Measurements from ENCODE around the gene LYZL6.

Gene LYZL6, protein sequence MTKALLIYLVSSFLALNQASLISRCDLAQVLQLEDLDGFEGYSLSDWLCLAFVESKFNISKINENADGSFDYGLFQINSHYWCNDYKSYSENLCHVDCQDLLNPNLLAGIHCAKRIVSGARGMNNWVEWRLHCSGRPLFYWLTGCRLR

GRCh38 chr17:35943537-35943936 lies at the start of gene LYZL6:
Gene LYZL6 (minus strand): TSS chr17:35943713. CDS start chr17:35939356, 4,357 bp downstream.
- DNase-seq: no peak

DNA sequence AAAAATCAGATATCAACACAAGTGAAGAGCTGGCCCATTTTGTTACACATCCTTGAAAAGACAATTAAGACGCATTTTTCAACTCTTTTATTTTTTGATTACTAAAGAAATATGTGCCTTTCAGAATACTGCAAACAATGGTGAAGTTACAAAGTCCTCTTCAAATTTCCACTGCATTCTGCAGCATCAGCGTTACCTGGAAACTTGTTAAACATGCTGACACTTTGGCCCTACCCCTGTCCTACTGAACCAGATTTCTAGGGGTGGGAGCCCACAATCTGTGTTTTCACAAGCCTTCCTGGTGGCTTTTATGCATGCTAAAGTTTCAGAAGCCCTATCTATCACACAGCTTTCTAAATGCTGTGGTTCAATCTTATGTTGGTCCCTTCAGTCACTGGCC lies 47.6 kb upstream of the LYZL6 start:
- no peak for DNase-seq

DNA sequence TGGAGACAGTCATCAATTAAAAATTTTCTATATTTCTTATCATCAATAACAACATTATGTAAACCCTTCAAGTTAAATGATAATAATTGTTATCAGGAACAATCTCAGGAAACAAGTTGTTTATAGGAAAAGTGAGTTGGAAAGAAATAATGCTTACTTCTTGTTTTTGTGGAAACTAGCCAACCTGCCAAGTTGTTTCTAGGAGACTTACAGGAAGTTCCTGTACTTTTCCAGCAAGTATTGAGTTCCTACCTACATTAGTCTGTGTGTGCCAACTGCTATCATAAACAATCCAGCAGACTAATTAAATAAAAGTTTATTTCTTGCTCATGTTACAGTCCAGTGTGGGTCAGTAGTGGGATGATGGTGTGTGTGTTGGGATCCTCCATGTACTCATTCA lies 44.7 kb upstream of the LYZL6 start:
- DNase-seq: no peak

GRCh38 chr17:35986643-35987042 lies 43.1 kb upstream of the LYZL6 start, which contains the start of gene CCL14:
Gene CCL14 (minus strand): TSS chr17:35986729. CDS start chr17:35986649, 80 bp downstream.
- DNase-seq: no peak

DNA sequence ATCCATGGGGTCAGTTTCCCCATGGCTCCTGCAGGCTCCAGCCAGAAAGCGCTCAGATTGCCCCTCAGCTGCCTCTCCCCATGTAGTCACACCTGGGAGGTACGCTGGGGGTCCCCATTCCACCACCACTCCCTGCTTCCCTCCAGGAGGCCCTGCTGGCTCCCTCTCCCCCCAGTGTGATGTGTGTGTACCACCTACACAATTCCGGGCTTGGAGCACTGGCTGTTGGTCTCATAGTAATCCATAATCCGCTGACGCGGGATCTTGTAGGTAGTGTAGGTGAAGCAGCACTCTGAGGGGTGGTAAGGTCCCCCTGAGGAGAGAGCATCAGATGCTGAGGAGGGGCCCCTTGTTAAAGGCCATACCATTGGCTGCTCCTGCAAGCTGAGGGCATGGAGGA lies 40.6 kb upstream of the LYZL6 start:
- no peak for DNase-seq

DNA sequence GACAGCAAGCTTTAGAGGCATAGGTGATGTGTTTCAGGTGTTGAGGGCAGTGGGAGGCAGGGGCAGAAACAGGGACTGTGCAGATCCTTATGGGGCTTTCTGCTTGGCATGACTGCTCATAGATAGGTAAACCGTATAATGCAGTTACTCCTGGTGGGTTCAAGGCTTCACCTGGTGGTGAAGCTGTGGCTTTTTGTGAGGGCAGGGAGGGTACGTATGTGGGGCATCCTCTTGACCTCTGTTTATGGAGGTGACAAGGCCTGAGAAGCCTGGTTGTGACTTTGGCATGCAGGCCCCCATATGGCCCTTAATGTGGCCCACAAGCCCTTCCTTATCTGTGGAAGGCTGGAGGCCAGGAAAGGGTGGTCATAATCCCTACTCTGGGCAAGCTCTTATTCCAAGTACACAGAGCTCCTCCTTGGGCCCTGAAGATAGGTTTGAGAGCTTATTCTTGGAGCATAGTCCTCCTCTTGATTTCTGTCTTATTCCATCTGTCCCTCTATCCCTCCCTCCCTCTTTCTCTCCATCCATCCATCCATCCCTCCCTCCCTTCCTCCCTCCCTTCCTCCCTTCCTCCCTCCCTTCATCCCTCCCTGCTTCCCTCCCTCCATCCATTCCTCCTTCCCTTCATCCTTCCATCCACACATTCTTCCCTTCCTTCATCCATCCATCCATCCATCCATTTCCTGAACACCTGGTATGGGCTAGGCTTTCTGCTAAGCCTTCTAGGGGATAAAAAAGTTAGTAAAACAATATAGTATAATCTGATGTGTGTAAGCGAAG lies 39.1 kb upstream of the LYZL6 start:
- no peak for DNase-seq

DNA sequence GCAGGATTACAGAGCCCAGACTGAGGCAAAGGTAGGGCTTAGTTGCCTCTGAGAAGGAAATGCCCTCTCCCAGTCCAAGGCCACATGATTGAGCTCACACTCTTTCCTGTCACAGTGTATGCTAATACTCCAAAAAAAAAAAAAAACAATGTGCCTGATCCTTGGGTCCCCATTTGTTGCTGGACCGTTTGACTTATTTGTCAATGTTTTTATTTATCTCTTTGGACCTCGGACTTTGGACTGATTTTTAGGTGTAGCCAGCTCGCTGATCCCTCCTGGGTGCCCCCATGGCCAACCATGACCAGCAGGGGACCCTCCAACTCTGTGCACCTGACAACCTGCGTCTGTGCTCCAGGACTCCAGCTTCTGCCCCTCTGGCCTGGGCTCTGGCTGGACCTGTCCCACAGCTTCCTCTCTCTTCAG lies 38.4 kb upstream of the LYZL6 start:
- DNase-seq: no peak

DNA sequence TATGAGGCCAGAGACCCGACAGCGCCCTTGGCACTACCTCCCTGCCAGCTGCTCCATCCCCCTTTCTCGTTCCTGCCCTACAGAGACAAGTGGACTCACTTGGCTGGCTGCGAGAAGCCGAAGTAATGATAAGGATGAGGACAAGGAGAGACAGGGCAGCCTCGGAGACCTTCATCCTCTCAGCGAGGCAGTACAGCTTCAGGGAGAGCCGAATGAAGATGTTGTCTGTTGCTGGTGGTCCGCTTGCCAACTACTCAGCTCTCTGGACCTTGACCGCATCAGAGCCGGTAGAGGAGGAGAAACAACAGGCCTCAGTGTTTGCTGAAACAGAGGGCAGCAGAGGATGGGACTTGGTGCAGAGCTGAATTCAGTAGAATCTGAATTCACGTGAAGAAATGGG lies 37.7 kb upstream of the LYZL6 start, which contains the start of gene CCL16:
CCL16 (minus strand) TSS at position 252 of the 400 bp plus-strand sequence; CDS start at position 175, 77 bp downstream.
- DNase-seq: no peak

GRCh38 chr17:35978346-35978745 lies 34.8 kb upstream of the LYZL6 start:
- DNase-seq: no peak

DNA sequence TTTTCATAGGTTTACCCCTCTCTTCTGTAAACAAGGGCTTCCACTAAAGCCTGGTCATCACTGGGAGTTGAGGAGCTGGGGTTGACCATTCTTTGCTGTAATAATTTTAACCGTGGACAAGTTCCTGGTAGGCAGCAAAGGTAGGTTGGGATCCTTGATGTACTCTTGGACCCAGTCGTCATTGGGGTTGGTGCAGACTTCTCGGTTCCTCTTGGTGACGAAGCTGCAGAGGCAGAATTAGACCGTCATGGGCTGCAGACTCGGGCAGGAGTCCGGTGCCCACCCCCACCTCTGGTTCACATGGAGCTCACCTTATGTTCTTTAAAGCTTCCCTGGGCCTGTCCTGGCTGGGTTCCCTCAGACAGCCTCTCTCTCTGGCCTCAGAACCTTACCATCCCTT lies 34.0 kb upstream of the LYZL6 start:
- no peak for DNase-seq

DNA sequence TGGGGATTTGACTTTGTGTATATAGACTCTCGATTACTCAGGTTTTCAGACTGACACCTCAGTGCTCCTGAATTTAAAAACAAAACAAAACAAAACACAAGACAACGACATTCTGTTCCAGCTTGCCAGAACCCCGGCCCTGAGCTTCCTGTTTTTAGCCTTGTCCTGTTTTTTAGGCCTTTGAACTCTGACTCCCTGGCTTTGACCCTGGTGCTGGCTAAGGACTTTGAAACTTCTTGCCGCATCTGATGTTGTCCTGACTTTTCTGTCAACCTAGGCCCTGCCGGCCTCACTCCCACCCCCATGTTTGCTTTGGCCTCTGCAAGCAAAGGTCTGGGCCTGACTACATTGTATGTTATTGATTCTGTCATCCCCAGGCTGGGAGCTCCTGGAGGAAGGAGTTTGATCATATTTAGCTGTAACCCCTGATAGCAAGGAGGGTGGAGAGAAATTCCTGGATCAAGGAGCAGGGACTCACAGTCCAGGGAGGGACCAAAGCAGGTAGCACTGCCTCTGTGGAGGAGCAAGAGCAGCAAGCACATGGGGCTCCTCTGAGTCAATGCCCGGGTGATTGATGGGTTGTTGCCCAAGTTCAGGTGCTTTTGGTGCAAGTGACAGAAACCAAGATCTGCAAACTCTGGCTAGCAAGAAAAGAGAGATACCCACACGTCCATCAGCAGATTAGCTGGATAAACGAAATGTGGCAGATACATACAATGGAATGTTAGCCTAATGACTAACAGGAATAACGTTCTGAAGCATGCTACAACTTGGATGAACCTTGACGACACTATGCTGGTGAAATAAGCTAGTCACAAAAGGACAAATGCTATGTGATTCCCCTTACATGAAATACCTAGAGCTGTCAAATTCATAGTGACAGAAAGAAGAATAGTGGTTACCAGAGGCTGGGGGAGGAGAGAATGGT lies 30.1 kb upstream of the LYZL6 start:
- DNase-seq: no peak

- no peak for DNase-seq
Observed at GRCh38 chr17:35972945-35973332, 29.4 kb upstream of the LYZL6 start.

DNA sequence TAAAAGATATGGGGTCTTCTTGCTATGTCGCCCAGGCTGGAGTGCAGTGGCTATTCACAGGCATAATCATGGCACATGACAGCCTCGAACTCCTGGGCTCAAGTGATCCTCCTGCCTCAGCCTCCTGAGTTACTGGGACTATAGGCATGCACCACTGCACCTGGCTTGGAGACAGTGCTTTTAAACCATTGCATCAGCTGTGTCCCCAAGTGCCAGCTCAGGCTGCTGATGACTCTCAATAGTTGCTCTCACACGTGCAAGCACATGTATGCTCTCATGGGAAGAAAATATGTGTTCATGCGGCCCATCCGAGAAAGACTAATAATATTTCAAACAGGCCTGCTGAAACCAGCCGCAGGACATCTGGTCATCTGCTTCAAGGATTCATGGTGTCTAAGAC lies 29.0 kb upstream of the LYZL6 start:
- no peak for DNase-seq

GRCh38 chr17:35972066-35972465 lies 28.6 kb upstream of the LYZL6 start:
- no peak for DNase-seq

- DNase-seq: peak; percentile 57
Observed at GRCh38 chr17:35969558-35970380, 26.3 kb upstream of the LYZL6 start.

DNA sequence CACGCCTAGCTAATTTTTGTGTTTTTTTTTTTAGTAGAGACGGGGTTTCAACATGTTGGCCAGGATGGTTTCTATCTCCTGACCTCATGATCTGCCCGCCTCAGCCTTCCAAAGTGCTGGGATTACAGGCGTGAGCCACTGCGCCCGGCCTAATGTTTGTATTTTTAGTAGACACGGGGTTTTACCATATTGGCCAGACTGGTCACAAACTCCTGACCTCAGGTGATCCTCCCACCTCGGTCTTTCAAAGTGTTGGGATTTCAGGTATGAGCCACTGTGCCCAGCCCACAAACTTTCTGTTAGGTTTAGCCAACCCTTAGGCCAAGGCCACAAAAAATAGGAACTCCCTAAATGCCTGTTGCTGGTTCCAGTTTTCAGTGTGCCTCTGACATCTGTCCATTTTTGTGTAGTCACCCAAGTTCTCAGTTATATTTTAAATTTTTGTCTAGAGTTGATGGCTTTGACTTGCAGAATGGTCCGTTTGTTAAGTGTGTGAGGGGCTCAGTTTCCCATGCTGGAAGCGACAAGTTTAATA lies 25.1 kb upstream of the LYZL6 start:
- DNase-seq: no peak

DNA sequence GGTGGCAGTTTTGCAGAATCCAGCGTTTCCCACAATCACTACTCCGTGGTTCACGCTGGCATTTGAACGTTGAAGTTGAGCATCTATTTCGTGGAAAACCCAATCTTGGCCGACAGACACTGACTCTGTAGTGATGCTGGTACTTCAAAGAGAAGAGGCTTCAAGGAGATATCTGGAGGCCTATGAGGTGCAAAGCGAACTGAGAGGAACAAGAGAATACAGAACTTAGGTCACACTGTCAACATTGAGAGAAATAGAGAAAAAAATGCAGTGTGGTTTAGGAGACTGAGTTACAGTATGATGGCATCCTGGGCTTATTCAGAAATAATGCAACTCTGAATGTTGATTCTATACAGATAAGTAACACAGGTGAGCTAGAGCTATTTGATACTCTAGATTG lies 21.8 kb upstream of the LYZL6 start:
- no peak for DNase-seq

DNA sequence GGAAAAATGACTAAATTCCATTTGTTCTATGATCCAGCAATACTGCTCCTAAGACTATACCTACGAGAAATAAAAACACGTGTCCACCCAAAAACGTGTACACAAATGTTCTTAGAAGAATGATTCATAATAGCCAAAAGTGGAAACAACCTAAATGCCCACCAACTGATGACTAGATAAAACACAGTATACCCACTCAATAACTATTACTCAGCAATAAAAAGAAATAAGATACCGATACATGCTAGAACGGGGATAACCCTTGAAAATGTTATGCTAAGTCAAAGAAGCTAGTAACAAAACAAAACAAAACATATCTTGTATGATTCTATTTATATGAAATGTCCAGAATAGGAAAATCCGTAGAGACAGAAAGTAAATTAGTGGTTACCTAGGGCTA lies 20.1 kb upstream of the LYZL6 start:
- no peak for DNase-seq

DNA sequence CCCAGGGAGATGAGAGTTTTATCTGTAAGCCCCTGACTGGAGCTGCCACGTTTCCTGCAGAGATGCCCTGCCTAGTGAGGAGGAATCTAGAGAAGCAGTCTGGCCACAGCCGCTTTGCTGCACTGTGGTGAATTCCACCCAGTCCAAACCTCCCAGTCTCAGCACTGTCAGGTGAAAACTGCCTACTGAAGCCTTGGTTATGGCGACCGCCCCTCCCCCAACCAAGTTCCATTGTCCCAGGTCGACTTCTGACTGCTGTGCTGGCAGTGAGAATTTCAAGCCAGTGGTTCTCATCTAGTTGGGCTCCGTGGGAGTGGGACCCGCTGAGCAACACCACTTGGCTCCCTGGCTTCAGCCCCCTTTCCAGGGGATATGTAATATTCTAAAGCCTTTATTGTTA lies 10.2 kb upstream of the LYZL6 start:
- no peak for DNase-seq

GRCh38 chr17:35949401-35949800 lies 5.9 kb upstream of the LYZL6 start:
- DNase-seq: no peak

- DNase-seq: no peak
Observed at GRCh38 chr17:35948092-35948491, 4.6 kb upstream of the LYZL6 start.

GRCh38 chr17:35947156-35947585 lies 3.7 kb upstream of the LYZL6 start:
- DNase-seq: peak; percentile 36

All from NCI-H748 treated with DMSO at 0.1 percent for 48 hours (cell line).